Measurements from ENCODE around the gene CD6.

The CD6 gene

DNA sequence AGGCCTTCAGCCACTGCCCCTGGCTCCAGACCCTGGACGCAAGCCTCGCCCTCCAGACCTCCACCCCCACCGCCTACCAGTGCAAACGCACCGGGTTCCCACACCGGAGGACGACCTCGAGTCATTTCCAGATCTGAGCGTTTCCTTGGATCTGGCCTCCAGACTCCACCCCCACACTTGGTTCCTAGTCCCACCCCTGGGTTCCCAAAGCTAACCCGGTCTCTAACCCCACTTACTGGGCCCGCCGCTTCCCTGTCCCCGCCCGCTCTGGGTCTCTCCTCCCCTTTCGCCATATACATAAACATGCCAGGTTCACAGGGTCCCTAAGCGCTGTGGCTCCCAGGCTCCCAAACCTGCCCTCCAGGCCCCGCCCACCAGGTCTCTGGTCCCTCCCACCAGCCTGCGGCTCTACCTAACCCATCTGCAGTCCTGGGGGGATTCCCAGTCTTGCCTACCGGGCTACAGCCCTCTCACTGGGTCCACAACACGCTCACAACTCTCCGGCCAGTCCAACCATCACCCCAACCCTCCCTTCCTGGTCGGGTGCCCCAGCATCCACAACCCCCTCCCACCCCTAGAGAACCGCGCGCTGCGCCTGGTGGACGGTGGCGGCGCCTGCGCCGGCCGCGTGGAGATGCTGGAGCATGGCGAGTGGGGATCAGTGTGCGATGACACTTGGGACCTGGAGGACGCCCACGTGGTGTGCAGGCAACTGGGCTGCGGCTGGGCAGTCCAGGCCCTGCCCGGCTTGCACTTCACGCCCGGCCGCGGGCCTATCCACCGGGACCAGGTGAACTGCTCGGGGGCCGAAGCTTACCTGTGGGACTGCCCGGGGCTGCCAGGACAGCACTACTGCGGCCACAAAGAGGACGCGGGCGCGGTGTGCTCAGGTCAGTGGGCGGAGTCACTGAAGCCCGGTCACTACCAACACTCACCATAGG is 36.7 kb downstream of the CD6 start:
- TF ChIP-seq, protein P1, sequence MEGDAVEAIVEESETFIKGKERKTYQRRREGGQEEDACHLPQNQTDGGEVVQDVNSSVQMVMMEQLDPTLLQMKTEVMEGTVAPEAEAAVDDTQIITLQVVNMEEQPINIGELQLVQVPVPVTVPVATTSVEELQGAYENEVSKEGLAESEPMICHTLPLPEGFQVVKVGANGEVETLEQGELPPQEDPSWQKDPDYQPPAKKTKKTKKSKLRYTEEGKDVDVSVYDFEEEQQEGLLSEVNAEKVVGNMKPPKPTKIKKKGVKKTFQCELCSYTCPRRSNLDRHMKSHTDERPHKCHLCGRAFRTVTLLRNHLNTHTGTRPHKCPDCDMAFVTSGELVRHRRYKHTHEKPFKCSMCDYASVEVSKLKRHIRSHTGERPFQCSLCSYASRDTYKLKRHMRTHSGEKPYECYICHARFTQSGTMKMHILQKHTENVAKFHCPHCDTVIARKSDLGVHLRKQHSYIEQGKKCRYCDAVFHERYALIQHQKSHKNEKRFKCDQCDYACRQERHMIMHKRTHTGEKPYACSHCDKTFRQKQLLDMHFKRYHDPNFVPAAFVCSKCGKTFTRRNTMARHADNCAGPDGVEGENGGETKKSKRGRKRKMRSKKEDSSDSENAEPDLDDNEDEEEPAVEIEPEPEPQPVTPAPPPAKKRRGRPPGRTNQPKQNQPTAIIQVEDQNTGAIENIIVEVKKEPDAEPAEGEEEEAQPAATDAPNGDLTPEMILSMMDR (IDR thresholded peaks at IDR 0.05; ENCODE audit: borderline replicate concordance, insufficient read depth, low read depth, low read length), result no peak
- H3K4me3 ChIP-seq (ENCODE audit: low read depth, low read length), result peak overlapping the region; percentile 29

DNA sequence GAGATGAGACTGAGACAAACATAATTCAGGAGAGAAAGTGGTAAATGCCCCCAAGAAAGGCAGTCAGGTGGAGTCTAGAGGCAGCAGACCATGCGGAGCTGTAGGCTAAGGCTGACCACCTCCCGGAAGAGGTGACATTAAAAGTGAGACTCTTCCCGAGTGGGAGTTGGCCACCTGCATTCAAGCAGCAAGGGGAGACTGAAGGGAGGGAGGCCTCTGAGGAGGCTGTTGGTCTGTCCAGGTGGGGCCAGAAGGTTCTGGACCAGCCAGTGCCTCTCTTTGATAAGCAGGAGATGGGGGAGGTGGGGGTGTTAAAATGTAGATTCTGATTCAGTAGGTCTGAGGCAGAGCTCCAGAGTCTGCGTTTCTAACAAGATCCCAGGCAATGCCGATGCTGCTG is 37.5 kb downstream of the CD6 start:
- TF ChIP-seq, protein P1 (IDR thresholded peaks at IDR 0.05; ENCODE audit: borderline replicate concordance, insufficient read depth, low read depth, low read length), result no peak
- H3K4me3 ChIP-seq (ENCODE audit: low read depth, low read length), result no peak overlapping the region

DNA sequence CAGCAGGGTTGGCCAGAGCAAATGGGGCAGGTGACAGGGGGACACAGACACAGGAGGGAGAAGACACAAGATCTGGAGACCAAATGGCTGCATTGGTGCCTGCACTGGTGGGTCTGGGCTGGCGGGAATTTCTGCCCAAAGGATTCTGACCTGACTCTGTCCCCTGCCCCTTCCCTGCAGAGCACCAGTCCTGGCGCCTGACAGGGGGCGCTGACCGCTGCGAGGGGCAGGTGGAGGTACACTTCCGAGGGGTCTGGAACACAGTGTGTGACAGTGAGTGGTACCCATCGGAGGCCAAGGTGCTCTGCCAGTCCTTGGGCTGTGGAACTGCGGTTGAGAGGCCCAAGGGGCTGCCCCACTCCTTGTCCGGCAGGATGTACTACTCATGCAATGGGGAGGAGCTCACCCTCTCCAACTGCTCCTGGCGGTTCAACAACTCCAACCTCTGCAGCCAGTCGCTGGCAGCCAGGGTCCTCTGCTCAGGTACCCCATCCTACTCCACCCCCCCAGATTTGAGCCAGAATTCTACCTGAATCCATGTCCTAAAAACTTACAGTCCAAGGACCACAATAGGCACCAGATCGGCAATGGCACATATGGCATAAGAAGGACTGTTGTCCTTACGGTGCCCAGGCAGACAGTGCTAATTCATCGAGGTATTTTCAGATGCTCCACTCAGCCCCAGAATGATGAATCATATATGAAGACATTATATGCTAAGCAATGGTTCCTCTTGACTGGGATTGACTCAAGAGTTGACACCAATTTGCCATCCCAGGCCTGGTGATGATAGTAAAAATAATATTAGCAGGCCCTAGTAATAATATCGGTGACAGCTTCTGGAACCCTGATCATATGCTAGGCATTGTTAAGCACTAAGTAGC is 38.2 kb downstream of the CD6 start:
- no peak overlapping the region for H3K4me3 ChIP-seq (ENCODE audit: low read depth, low read length)
- TF ChIP-seq, protein P1 (IDR thresholded peaks at IDR 0.05; ENCODE audit: borderline replicate concordance, insufficient read depth, low read depth, low read length), result no peak

DNA sequence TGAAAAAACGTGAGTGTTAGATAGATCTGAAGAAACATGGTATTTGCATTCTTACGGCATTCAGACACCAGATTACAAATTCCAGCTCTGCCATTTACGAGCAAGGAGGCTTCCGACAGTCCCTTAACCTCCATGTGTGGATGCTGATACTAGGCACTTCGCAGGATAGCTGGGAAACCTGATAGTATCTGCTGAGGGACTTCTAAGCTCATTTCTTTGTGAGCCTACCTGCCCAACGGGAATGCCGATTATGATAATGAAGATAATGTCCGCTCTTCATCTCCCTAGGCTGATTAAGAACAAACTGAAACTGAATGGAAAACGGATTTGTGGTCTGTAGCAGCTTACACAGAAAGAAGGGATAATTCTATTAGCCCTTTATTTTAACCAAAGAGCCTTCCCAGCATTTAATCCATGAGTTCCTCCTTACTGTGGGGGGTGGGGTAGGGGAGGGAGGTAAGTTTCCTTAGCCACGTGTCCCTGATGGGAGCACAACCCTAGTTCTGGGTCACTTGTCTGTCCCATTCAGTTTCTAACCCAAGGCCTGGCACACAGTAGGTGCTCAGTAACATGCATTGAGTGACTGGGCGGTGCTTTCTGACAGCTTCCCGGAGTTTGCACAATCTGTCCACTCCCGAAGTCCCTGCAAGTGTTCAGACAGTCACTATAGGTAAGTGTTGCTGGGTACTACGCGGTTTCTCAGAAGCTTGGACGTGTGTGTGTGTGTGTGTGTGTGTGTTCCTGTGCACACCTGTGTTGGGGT is 39.2 kb downstream of the CD6 start:
- no peak overlapping the region for H3K4me3 ChIP-seq (ENCODE audit: low read depth, low read length)
- TF ChIP-seq, protein P1 (IDR thresholded peaks at IDR 0.05; ENCODE audit: borderline replicate concordance, insufficient read depth, low read depth, low read length), result no peak

DNA sequence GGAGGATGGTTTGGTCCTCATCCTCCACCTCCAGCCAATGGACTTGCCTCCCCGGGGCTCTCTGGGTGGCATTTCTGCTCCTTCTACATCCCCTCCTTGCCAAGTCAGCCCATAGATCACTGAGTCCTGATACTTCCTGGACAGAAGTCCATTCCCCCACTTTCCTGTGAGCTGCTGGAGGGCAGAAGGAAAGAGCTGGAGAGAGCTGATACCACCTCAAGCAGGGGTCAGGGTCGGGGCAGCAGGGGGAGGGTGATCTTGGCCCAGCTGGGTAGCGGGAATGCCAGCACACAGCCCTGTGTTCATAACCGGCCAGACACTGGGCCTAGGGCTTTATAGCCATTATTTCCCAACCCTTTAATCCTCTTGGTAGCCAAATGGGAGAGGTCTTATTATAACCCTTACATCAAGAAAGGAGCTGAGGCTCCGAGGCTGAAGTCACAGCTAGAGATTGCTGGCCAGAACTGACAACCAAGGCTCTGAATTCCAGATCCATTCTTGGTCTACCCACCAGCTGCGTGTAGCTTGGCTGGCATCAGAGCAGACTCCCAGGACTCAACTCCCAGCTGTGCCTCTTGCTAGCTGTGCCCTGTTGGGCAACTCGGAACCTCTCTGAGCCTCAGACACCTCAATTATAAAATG is 39.9 kb downstream of the CD6 start:
- TF ChIP-seq, protein P1 (IDR thresholded peaks at IDR 0.05; ENCODE audit: borderline replicate concordance, insufficient read depth, low read depth, low read length), result no peak

DNA sequence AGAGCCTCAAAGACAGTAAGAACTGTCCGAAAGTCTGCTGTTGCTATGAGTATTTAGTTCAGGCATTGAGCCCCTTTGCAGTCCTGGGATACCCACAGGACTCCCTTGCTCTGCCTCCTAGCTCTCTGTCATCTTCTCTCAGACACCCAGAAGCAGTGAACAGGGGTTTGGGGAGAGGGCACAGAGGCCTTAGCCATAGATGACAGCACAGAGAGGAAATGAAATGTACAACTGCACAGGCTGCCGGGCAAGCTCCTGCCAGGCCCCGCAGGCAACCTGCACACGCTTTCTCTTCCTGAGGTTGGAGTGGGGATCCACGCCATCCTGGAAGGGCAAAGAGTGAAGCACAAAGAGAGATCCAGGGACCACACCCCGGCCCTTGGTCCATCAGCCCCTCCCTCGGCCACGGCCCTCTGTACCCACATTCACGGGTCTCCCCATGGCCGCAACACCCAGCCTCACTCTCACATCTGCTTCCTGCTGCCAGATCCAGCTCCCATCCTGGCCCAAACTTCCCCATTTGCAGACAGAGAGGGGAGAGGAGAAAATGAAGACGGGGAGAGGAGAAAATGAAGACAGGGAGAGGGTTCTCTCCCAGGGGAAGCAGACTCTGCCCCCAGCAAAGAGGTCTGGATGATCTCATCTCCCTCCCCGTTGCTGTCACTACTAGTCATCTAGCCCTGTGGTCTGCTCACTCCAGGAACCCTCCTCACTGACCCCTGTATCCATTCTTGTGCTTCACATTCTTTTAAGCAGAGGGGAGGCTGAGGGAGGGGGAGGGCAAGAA is 40.7 kb downstream of the CD6 start:
- H3K4me3 ChIP-seq (ENCODE audit: low read depth, low read length), result no peak overlapping the region

More for the DNA sequence above, 39.9 kb downstream of the CD6 start:
- H3K4me3 ChIP-seq (ENCODE audit: low read depth, low read length), result no peak overlapping the region

More for the DNA sequence above, 40.7 kb downstream of the CD6 start:
- TF ChIP-seq, protein P1 (IDR thresholded peaks at IDR 0.05; ENCODE audit: borderline replicate concordance, insufficient read depth, low read depth, low read length), result no peak

Measured in GM12875 (cell line).